OCI-LY7 (cell line): Measurements from ENCODE around the gene RAPGEFL1.

Source experiments
- EZH2phosphoT487 ChIP-seq: fragments of 200-600 bp; sonication (generic); IDR thresholded peaks from 2 replicates; pipeline ENCODE4 v1.6.1; 2018; ENCODE audit warnings: low read depth, borderline replicate concordance, mild to moderate bottlenecking, mixed run types, antibody characterized with exemption, low read length, moderate library complexity, mixed read lengths
- TF ChIP-seq, protein P1 (sequence below): fragments of 200-600 bp; sonication (generic); conservative IDR thresholded peaks from 2 replicates; pipeline ENCODE4 v1.5.1; 2014; ENCODE audit warnings: mild to moderate bottlenecking, antibody characterized with exemption, low read length, moderate library complexity, mixed read lengths

GRCh38 chr17:40151414-40151963 lies 25.8 kb upstream of the RAPGEFL1 start:
- TF ChIP-seq, protein P1, sequence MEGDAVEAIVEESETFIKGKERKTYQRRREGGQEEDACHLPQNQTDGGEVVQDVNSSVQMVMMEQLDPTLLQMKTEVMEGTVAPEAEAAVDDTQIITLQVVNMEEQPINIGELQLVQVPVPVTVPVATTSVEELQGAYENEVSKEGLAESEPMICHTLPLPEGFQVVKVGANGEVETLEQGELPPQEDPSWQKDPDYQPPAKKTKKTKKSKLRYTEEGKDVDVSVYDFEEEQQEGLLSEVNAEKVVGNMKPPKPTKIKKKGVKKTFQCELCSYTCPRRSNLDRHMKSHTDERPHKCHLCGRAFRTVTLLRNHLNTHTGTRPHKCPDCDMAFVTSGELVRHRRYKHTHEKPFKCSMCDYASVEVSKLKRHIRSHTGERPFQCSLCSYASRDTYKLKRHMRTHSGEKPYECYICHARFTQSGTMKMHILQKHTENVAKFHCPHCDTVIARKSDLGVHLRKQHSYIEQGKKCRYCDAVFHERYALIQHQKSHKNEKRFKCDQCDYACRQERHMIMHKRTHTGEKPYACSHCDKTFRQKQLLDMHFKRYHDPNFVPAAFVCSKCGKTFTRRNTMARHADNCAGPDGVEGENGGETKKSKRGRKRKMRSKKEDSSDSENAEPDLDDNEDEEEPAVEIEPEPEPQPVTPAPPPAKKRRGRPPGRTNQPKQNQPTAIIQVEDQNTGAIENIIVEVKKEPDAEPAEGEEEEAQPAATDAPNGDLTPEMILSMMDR = no peak
- TF ChIP-seq EZH2phosphoT487 = no peak
